ENCODE measurements around the gene DCAF17.
"Not testable (repeated sequence)": the region's sequence is repeated elsewhere in the genome, so short reads cannot be mapped to it uniquely, and the experiment has no call there.

The DCAF17 gene

GRCh38 chr2:171460537-171460936, 26.5 kb downstream of the DCAF17 start:
- no peak for DNase-seq (ENCODE audit: low read depth)

- no peak for DNase-seq (ENCODE audit: low read depth)
These were observed 35.1 kb downstream of the DCAF17 start for GRCh38 chr2:171469176-171469575.

- DNase-seq (ENCODE audit: low read depth), result no peak
These were observed 36.1 kb downstream of the DCAF17 start for GRCh38 chr2:171470129-171470528.

- no peak for DNase-seq (ENCODE audit: low read depth)
These were observed 42.0 kb downstream of the DCAF17 start for GRCh38 chr2:171475979-171476378.

- DNase-seq (ENCODE audit: low read depth), result no peak
These were observed 44.3 kb downstream of the DCAF17 start for GRCh38 chr2:171478345-171478744.

GRCh38 chr2:171479154-171479814, 45.3 kb downstream of the DCAF17 start:
- no peak for DNase-seq (ENCODE audit: low read depth)

GRCh38 chr2:171480908-171481307, 46.9 kb downstream of the DCAF17 start:
- no peak for DNase-seq (ENCODE audit: low read depth)

GRCh38 chr2:171482308-171482707, 48.3 kb downstream of the DCAF17 start:
- DNase-seq (ENCODE audit: low read depth), result no peak

GRCh38 chr2:171482877-171483276, 48.9 kb downstream of the DCAF17 start:
- no peak for DNase-seq (ENCODE audit: low read depth)

GRCh38 chr2:171483793-171484192, 49.8 kb downstream of the DCAF17 start:
- DNase-seq (ENCODE audit: low read depth), result no peak

- DNase-seq (ENCODE audit: low read depth), result no peak
These were observed 51.1 kb downstream of the DCAF17 start for GRCh38 chr2:171485116-171485515.

- DNase-seq (ENCODE audit: low read depth), result no peak
These were observed 53.2 kb downstream of the DCAF17 start for GRCh38 chr2:171487201-171487600.

- DNase-seq (ENCODE audit: low read depth), result no peak
These were observed 53.8 kb downstream of the DCAF17 start for GRCh38 chr2:171487803-171488259.

- DNase-seq (ENCODE audit: low read depth), result no peak
These were observed 56.6 kb downstream of the DCAF17 start for GRCh38 chr2:171490577-171490976.

- DNase-seq (ENCODE audit: low read depth), result no peak
These were observed 57.3 kb downstream of the DCAF17 start for GRCh38 chr2:171491292-171491691.

GRCh38 chr2:171492664-171493063, 58.6 kb downstream of the DCAF17 start:
- no peak for DNase-seq (ENCODE audit: low read depth)

GRCh38 chr2:171497664-171498063, 63.6 kb downstream of the DCAF17 start:
- not testable (repeated sequence) for DNase-seq (ENCODE audit: low read depth)

- DNase-seq (ENCODE audit: low read depth), result no peak
These were observed 71.3 kb downstream of the DCAF17 start for GRCh38 chr2:171505374-171505773.

GRCh38 chr2:171509945-171510731, 76.1 kb downstream of the DCAF17 start:
- DNase-seq (ENCODE audit: low read depth), result no peak

- DNase-seq (ENCODE audit: low read depth), result no peak
These were observed 78.0 kb downstream of the DCAF17 start for GRCh38 chr2:171512014-171512413.

GRCh38 chr2:171512683-171513195, 78.7 kb downstream of the DCAF17 start:
- no peak for DNase-seq (ENCODE audit: low read depth)

- no peak for DNase-seq (ENCODE audit: low read depth)
These were observed 79.7 kb downstream of the DCAF17 start for GRCh38 chr2:171513719-171514160.

- DNase-seq (ENCODE audit: low read depth), result no peak
These were observed 81.0 kb downstream of the DCAF17 start for GRCh38 chr2:171514908-171515582.

All from T-helper 22 cell (primary cell).